GM21447 (cell line): ENCODE results near the gene SEC11A.
"Not testable (repeated sequence)": the region's sequence is repeated elsewhere in the genome, so short reads cannot be mapped to it uniquely, and the experiment has no call there.

ENCODE experiments used
- ATAC-seq: cut with Tn5 transposase; IDR thresholded peaks from one replicate; pipeline ENCODE4 v1.9.1; 2021; ENCODE audit not compliant: unreplicated experiment

The SEC11A gene

DNA sequence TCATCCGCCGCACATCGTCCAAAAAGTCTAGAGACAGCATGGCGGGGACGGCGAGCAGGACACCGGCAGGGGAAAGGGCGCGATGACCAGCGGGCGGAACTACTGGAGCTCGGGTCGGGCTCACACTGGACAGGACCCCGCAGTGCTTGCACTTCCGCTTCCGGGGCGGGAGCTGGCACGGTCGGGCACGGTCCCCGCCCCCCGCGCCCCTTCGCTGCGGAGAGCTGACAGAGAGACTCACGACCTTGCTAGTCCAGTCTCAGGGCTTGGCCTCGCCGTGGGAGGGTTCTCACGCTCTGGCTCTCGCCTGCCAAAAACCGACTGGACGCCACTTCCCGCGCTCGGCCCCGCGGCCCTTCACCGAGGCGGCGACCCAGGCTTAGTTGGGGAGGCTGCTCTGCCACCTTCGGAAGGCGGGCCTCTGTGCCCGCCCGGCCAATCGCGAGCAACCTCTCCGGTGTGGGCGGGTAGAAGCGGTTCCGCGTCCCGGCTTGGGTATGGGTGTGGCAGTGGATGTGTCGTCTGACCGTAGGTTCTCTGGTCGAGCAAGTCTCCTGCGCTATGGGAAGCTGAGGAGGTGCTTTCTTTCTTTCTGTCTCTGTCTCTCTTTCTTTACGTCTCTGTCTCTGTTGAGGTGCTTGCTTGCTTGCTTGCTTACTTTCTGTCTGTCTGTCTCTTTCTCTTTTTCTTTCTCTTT is at the start of gene SEC11A:
Gene SEC11A, minus strand, starts transcription at position 104 of the 697 bp plus-strand sequence. Its CDS starts 64 bp downstream, at position 40.
- ATAC-seq, result peak; percentile 91

GRCh38 chr15:84765675-84766074 is 49.7 kb upstream of the SEC11A start:
- no peak for ATAC-seq

DNA sequence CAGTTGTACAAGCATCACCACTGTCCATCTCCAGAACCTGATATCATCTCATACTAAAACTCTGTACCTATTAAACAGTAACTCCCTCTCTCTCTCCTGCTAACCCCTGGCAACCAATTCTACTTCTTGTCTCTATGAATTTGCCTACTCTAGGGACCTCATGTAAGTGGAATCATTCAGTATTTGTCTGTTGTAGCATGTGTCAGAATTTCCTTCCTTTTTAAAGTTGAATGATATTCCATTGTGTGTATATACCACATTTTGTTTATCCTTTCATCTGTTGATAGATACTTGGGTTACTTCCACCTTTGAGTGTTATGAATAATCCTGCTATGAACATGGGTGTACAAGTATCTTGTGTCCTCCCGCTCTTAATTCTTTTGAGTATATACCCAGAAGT is 49.0 kb upstream of the SEC11A start:
- ATAC-seq, result no peak

DNA sequence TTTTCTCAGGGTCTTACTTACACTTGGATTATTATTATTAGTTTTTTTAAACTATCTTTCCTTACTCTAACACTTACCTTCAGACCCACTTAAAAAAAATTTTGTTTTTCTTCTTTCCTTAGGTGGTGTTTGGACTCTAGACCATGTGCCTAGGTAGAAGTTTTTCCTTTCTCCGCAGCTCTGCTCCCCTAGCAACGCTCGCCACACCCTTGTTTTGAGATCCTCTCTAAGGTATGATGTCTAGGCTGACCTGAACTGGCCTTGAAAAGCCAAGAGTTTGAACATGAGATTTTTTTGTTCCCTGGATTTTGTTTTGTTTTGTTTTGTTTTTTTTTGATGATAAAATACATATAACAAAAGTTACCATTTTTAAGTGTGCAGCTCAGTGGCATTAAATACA is 48.6 kb upstream of the SEC11A start:
- no peak for ATAC-seq

GRCh38 chr15:84762840-84763572 is 47.1 kb upstream of the SEC11A start:
- ATAC-seq, result no peak

- peak; percentile 78 for ATAC-seq
Measured at GRCh38 chr15:84761607-84762131, 45.7 kb upstream of the SEC11A start.

GRCh38 chr15:84760219-84760618 is 44.3 kb upstream of the SEC11A start:
- ATAC-seq, result no peak

GRCh38 chr15:84759018-84759417 is 43.1 kb upstream of the SEC11A start:
- no peak for ATAC-seq

DNA sequence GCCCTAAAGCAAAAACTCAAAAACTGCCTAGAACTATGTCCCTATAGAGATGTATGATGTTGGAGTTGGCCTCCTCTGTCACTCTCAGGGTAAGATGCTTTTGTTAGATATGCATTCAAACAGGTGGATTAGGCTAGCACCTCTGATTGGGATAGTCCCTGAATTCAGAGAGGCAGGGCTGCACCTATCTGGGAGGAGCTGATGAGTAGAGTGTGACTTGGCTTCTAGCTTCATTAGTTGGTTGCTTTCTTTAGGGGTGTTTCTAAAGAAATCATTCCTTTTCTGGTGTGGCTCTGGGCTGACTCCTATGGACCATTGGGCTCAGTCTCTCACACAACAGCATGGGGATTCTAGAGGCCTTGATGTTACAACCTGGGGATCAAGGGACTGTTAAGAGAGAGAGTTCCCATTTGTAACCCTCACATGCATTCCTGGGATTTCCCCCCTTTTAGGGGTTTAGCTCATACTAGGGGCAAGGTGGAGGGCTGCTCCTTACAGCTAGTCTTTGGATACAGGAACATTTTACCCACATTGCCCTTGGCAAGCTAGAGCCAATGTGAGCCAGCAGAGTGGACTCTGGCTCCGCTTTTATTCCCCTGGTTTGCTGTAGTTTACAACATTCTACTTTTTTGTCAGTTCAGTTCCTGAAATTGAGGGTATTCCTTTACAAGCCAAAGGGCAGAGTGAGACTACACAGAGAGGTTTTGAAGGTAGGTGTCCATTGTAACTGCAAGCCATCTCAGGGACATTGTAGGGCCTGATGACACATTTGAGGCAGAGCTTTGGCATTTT is 40.0 kb upstream of the SEC11A start:
- no peak for ATAC-seq

GRCh38 chr15:84754889-84755288 is 39.0 kb upstream of the SEC11A start:
- not testable (repeated sequence) for ATAC-seq

DNA sequence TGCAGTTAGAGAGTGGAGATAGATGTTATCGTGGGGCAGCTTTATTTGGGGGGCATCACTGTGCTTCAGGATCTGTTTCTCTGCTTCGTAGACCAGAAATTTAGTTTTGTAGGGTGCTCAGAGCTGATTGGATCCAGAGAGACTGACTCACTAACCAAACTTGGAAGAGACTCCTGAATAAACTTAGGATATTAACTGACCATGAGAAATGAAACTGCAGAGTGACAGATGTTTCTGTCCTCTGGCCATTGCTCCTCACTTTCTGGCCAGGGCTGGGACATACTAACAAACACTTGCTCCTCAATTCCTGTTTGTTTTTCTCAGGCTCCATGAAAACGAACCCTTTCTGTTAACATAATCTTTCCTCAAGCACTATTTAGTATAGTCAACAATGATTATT is 36.8 kb upstream of the SEC11A start:
- ATAC-seq, result no peak

GRCh38 chr15:84752195-84752594 is 36.3 kb upstream of the SEC11A start:
- no peak for ATAC-seq

- not testable (repeated sequence) for ATAC-seq
Measured at GRCh38 chr15:84751721-84752120, 35.8 kb upstream of the SEC11A start.

GRCh38 chr15:84750583-84751092 is 34.7 kb upstream of the SEC11A start:
- ATAC-seq, result peak; percentile 43

- peak; percentile 8 for ATAC-seq
Measured at GRCh38 chr15:84749111-84749991, 33.4 kb upstream of the SEC11A start.

DNA sequence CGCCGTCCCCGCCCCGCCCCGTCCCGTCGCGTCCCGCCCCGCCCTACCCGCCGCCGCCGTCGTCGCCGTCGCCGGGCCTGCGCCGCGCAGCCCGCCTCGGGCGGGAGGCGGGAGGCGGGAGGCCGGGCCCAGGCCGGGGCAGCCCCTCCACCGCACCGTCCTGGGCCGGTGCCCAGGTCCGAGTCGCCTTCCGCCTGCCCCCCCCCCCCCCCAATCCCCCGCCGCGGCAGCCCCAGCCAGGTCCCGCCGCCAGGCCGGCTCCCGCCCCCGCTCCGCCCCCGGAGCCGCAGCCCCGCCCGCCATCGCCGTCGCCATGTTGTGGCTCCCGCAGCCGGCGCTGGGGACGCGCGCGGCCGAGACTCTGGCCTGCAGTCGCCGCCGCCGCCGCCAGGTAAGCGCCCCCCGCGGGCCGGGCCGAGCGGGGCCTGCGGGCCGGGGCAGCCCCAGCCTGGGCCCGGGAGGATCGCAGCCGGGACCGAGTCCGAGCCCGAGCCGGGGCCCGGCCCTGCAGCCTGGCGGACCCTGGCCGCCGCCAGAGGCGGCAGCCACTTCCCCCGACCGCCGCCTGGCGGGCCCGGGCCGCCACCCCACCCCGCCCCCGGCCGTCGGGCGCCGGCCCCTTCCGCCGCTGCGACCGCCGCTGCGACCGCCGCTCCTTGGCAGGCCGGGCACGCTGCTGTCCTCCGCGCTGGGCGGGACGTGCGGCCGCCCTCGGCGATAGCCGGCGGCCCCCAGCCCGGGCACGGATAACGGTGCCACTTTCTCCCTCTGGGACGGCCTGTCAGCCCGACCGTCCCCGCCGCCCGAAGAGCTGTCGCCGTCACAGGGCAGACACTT is 32.6 kb upstream of the SEC11A start, which contains the start of gene ZNF592:
Gene ZNF592, plus strand, starts transcription at position 319 of the 837 bp plus-strand sequence. CDS start 34,084 bp downstream, outside the sequence.
- peak; percentile 38 for ATAC-seq

DNA sequence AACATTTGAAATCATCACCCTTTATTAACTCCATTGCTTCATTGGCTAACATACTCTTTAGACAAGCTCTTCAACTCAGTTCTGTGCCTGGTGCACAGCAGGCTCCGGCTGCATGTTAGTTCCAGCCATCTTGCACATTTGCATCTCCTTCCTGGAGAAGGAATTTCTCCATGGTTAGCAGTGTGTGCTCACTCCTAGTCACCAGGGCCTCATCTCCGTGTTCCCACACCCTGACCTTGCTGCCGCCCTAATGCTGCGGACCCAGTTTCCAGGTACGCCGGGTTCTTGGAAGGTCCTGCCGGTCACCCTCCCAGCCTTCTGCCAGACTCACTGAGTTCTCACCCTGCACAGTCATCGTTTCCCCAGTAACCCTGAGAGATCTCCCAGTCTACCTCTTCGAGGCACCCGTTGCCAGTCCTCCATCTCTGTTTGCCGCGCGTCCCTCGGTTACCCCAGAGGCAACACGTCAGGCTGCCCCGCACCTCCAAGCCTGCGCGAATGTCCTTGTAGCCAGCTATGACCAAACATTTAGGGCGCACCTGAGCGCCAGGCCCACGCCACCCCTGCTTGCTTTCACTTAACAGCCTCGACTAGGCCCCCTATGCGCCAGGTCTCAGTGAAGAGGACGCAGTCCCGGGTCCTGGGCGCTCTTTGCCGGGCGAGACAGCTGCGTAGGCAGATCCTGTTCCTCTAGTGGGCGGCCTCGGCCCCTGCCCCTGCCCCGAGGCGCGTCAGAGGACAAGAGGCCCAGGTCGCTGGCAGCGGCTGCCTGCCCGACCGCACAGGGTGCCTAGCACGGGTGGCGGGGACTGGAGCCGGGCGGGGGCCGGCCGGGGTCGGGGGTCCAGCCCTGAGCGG is 31.7 kb upstream of the SEC11A start:
- ATAC-seq, result peak; percentile 43

GRCh38 chr15:84741121-84741520 is 25.2 kb upstream of the SEC11A start:
- no peak for ATAC-seq
